ENCODE measurements around the gene FBL.
"Not testable (repeated sequence)": the region's sequence is repeated elsewhere in the genome, so short reads cannot be mapped to it uniquely, and the experiment has no call there.

Gene FBL
- 9.9 to 35.0 (median 16.5) reads per million in 17 experiments for total RNA-seq

DNA sequence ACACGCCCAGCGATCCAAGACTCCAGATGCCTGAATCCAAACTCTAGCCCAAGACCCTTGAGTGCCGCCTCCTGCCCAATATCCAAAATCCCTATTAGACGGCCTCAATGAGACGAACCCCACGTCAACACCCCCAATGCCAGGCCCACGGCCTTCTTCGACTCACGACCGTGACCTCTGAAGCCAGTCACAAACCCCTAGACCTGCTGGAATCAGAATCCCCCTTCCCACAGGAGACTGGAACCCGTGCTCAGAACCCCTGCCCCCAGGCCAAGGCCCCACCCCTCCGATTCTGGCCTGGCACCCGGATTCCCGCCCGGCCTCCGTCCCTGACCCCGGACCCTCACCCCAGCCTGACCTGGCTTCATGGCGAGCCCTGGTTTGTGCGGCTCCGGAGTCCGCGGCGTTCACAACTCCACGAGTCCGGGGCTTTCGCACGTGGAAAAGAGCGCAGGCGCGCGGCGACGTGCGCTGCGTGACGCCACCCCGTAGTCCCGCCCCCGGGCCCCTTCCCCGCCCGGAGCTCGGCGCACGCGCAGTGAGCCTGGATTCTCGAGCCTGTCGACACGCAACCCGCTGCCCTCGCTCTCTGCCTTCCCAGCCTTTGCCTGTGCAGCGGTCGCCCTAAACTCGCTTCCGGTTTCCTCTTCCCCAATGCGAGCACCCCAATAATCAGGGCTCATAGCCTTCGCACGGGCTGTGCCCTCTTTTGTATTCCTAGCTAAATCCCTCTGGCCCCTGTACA, at the start of gene FBL:
Gene FBL (minus strand): TSS at position 447 of the 745 bp plus-strand sequence. CDS start 79 bp downstream, at position 368.
- peak; percentile 98 to 99 (median 98) for DNase-seq

GRCh38 chr19:39895096-39895495, 48.9 kb upstream of the FBL start:
- DNase-seq: not testable (repeated sequence)

GRCh38 chr19:39894236-39894606, 48.0 kb upstream of the FBL start:
- not testable (repeated sequence) for DNase-seq

DNA sequence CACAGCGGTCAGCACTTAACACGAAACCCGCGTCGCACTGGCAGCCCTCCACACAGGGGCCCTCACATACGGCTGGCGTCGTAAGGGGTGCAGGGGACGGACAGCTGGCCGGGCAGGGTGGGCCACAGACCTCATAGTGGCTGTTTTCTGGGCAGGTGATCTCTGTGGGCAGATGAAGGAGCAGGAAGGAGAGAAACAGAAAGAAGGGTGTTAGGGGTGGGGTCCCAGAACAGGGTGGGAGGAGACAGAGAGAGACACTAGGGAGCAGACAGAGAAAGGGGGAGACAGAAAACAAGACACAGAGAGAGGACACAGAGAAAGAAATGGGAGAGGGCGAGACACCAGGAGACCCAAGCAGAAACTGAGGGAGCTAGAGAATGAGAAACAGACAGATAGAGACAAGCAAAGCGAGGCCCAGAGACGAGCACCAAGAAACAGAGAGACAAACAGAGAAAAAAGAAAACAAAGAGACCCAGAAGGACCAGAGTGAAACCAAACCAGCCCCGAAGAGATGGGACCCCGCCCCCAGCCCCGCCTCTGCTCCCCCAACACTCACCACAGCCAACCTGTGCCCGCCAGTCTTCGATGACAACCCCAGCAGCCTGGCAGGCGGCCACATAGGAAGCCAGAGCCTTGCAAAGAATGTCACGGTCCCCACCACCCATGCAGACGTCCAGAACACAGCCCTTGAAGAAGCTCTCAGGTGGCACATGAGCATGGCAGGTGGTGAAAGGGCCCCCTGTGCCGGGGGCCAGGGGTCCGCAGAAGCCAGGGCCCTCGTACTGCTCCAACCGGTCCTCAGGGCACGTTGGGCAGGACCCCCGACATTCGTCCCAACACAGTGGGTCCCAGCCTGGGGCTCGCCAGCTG, 47.4 kb upstream of the FBL start:
- peak in 1 of 4 experiments; percentile 1 for DNase-seq

DNA sequence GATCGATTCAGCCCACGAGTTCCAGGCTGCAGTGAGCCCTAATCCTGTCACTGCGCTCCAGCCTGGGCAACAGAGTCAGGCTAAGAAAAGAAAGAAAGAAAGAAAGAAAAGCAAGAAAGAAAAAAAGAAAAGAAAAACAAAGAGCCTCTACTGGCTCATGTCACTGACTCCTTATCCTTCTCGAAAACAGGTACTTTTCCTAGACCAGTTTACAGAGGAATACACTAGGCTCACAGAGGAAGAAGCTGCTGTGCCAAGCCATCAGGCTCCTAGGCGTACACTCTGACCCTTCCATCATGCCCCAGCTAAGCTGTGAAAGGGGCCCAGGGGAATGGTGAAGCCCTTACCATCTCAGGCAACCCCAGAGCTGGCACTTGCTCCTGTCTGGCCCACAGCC, 46.3 kb upstream of the FBL start:
- DNase-seq: not testable (repeated sequence)

DNA sequence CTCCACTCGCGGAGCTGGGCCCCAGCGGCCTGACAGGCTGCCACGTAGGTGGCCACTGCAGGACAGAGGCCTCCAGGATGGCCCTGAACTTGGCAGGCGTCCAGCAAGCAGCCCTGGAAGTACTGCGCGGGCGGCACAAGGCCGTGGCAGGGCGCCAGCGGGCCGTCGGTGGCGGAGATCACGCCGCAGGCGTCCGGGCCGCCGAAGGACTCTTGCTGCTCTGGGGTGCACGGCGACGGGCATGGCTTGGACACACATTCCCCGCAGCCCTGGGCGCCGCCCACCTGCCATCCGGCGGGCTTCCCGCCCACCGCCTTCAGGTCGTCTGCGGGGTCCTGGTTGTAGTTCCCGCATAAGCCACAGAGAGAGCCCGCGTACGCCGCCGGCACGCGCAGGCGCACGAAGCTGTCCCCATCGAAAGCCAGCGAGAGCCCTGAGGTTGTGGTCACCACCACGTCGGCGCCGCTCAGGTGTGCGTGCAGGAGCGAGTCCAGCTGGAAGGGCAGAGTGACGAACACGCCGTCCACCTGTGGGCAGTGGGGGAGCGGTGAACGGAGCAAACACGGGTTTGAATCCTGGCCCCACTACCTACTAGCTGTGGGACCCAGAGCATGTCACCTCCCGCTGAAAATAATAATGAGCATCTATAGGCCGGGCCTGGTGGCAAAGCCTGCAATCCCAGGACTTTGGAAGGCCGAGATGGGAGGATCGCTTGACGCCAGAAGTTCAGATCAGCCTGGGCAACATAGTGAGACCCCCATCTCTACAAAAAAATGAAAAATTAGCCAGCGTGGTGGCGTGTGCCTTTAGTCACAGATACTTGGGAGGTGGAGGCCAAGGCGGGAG, 45.7 kb upstream of the FBL start:
- DNase-seq: peak; percentile 9 to 45 (median 11)

DNA sequence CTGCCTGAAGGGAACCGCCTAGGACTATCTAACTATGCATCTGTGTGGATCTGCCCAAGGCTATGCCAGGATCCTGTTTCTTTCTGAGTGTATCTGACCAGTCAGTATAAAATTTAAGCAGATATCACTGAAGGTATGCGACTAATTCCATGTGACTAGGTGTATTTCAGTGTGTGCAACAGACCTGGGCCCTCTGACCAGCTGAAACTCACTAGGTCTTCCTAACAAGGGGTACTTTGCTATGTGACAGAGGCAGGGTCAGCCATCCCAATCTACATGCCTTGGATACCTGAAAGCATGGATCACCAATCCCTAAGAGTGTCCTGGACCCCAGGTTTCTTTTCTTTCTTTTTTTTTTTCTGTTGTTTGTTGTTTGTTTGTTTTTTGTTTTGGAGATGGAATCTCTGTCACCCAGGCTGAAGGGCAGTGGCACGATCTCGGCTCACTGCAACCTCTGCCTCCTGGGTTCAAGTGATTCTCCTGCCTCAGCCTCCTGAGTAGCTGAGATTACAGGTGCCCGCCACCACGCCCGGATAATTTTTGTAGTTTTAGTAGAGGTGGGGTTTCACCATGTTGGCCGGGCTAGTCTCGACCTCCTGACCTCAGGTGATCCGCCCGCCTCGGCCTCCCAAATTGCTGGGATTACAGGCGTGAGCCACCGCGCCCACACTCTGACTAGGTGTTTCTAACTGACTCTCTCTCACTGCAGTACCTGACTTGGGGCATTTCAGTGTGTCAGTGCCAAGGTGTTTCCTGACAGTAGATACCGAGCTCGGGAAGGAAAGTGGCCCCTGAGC, 44.8 kb upstream of the FBL start:
- DNase-seq: no peak

DNA sequence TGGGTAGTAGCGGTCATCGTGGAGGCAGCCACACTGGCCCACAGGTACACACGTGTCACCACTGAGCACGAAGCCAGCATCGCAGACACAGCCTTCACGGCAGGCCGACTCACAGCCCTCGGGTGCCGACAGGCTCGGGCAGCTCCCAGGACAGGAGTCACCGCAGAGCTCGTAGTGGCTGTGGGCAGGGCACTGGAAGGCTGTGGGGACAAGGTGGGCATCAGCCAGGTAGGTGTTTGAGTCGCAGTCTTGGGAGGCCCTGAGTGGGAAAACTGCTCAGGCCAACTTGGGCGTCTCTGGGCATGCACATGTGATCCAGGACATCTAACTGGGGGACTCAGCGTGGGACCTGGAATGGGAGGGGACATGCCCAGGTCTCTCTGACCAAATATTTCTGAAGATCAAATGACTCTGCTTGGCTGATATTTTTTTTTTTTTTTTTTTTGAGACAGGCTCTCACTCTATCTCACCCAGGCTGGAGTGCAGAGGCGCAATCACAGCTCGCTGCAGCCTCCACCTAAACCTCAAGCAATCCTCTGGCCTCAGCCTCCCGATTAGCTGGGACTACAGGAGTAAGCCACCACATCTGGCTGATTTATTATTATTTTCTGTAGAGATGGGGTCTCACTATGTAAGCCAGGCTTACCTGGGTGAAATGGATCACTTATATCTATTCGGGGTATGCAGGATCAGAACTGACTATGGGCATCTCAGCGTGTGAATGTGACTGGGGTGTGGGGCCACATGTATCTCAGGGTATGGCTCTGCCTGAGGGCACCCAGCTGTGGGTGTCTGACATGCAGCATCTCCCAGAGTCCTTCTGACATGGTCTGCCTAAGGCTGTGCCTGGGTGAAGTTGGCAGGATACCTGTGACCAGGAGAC, 43.9 kb upstream of the FBL start:
- not testable (repeated sequence) for DNase-seq

DNA sequence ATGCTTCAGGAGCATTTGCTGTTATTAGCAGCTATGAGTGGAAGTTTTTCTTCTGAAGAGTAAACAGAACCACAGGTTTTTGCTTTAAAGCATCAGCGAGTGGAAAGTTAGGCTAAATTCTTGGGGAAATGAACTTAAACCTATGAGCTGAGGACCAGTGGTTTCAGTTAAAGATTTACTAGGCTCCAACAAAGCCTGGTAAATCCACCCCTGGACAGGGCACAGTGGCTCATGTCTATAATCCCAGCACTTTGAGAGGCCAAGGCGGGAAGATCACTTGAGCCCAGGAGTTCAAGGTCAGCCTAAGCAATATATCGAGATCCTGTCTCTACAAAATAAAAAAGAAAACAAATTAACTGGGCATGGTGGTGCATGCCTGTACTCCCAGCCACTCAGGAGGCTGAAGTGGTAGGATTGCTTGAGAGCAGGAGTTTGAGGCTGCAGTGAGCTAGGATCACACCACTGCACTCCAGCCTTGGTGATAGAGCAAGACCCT, 41.3 kb upstream of the FBL start:
- DNase-seq: not testable (repeated sequence)

GRCh38 chr19:39885821-39886554, 39.8 kb upstream of the FBL start:
- DNase-seq: not testable (repeated sequence)

- DNase-seq: not testable (repeated sequence)
Measured at GRCh38 chr19:39884721-39885120, 38.5 kb upstream of the FBL start.

- not testable (repeated sequence) for DNase-seq
Measured at GRCh38 chr19:39882645-39883044, 36.5 kb upstream of the FBL start.

DNA sequence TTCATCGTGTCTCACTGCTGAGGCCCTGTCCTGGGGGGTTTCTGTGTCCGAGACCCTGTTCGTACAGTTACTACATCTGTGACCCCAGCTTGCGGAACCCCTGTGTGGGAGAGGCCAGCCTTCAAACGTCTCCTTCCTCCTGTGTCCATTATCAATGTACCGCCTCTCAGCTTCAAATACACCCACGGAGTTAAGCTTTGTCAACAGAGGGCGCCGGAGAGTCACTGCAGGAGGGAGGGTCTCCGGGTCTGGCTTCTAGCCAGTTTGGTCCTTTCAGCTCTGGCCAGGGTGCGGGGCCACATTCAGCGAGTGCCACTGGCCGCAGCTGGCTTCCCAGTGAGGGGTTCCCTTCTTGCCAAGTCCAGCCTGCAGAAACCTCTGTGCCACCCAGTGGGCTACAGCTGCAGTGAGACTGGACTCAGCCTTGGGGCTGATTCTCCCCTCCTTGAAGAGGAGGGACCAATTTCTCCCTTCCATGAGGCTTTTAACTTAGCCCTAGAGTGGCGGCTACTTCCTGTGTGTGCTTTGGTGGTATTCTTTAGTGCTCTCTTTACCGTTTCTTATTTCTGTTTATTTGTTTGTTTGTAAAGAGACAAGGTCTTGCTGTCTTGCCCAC, 35.4 kb upstream of the FBL start:
- DNase-seq: peak; percentile 49 to 70 (median 64)

DNA sequence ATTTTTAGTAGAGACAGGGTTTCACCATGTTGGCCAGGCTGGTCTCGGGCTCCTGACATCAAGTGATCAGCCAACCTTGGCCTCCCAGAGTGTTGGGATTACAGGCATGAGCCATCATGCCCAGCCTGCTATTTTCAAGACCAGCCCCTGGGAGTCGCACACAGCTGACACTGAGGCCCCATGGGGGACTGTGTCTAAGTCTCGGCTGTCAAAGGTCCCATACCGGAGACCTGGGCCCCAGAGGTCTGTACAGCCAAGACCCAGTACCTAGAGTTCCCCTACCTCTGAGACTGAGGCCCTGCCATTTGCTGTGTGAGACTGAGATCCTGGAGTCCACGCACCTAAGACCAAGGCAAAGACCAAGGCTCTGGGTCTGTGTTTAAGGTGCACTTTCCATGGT, 34.1 kb upstream of the FBL start:
- DNase-seq: not testable (repeated sequence)

- not testable (repeated sequence) for DNase-seq
Measured at GRCh38 chr19:39879796-39880195, 33.6 kb upstream of the FBL start.

GRCh38 chr19:39878866-39879265, 32.7 kb upstream of the FBL start:
- DNase-seq: not testable (repeated sequence)

DNA sequence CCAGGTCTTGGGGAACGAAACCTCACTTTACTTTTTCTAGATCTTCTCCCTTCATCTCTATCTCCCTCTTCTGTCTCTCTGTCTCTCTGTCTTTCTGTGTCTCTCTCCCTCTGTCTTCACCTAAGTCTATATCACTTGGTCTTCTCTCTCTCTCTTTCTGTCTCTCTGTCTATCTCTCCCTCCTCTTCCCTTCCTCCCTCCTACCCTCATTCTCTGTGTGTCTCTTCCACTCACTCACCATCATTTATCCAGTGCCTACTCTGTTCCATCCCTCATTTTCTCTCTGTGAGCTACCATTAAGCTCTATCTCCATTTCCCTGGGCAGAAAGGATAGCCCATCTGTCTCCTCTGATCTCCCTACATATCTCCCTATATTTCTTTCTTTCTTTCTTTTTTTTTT, 32.2 kb upstream of the FBL start:
- DNase-seq: no peak

DNA sequence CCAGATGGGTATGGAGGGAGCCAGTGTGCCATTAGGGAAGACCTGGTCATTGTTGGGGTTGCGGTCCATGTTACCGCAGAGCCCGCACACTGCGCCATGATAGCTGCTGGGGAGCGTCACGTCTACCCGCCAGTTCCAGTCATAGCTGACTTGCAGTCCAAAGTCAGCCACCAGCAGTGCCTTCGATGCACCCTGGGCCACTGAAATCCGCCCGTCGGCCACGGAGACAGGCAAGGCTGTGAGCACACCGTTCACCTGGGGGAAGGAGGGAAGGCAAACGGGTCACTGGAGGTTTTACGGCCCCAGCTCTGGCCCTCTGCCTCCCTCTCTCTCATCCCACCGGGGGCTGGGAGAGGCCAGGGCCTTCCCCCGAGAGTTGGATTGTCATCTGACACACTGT, 31.8 kb upstream of the FBL start:
- not testable (repeated sequence) for DNase-seq

DNA sequence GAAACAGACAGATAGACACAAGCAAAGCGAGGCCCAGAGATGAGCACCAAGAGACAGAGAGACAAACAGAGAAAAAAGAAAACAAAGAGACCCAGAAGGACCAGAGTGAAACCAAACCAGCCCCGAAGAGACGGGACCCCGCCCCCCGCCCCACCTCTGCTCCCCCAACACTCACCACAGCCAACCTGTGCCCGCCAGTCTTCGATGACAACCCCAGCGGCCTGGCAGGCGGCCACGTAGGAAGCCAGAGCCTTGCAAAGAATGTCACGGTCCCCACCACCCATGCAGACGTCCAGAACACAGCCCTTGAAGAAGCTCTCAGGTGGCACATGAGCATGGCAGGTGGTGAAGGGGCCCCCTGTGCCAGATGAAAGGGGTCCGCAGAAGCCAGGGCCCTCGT, 31.3 kb upstream of the FBL start:
- not testable (repeated sequence) for DNase-seq

All from suppressor macrophage (primary cell).